Dendritic cell treated with granulocyte-macrophage colony-stimulating factor and Interleukin-4, amounts not matched to agents 40 ng/mL and 50 ng/mL, for 4 days (primary cell): ENCODE results near the gene RCL1.

Source experiments
- H3K27ac Mint-ChIP-seq: one replicate; pipeline ENCODE4 v1.8.0; 2022; ENCODE audit warnings: mild to moderate bottlenecking, mixed read lengths
- H3K27me3 Mint-ChIP-seq: one replicate; pipeline ENCODE4 v1.8.0; 2022; ENCODE audit warnings: mild to moderate bottlenecking, mixed read lengths
- H3K36me3 Mint-ChIP-seq: one replicate; pipeline ENCODE4 v1.8.0; 2022; ENCODE audit warnings: low read depth, mixed read lengths
- H3K4me1 Mint-ChIP-seq: one replicate; pipeline ENCODE4 v1.8.0; 2022; ENCODE audit warnings: low read depth, mixed read lengths
- H3K4me3 Mint-ChIP-seq: one replicate; pipeline ENCODE4 v1.8.0; 2022; ENCODE audit warnings: mild to moderate bottlenecking, moderate library complexity, mixed read lengths
- H3K9me3 Mint-ChIP-seq: one replicate; pipeline ENCODE4 v1.8.0; 2022; ENCODE audit warnings: mixed read lengths
- intact Hi-C: fragments of 100-400 bp; cut with micrococcal nuclease; formaldehyde crosslinking; loops from one replicate; pipeline ENCODE4 v1.15.0; 2022

RCL1 gene

GRCh38 chr9:4831119-4831518 lies 38.4 kb downstream of the RCL1 start:
- intact Hi-C loops: no loop called here
- H3K27ac Mint-ChIP-seq: no peak overlapping the region
- H3K9me3 Mint-ChIP-seq: no peaks in the 10 kb centered on the region

GRCh38 chr9:4831944-4832343 lies 39.2 kb downstream of the RCL1 start:
- Mint-ChIP-seq H3K27me3 (no peaks in the 10 kb centered on the region), H3K9me3 (no peaks in the 10 kb centered on the region), H3K4me3 (no peak overlapping the region), H3K27ac (no peak overlapping the region), H3K4me1 (peaks cover 8% of the 10 kb centered on the region), H3K36me3 (peaks cover 30% of the 10 kb centered on the region)
- intact Hi-C loops: no loop called here

More at GRCh38 chr9:4831119-4831518, 38.4 kb downstream of the RCL1 start:
- no peaks in the 10 kb centered on the region for H3K27me3 Mint-ChIP-seq
- no peak overlapping the region for H3K4me3 Mint-ChIP-seq
- H3K36me3 Mint-ChIP-seq: peaks cover 30% of the 10 kb centered on the region
- H3K4me1 Mint-ChIP-seq: peaks cover 8% of the 10 kb centered on the region

- no peak overlapping the region for H3K4me3 Mint-ChIP-seq
- peaks cover 8% of the 10 kb centered on the region for H3K4me1 Mint-ChIP-seq
- intact Hi-C loops: no loop called here
Observed at GRCh38 chr9:4832786-4833579, 40.2 kb downstream of the RCL1 start.

GRCh38 chr9:4833781-4834560 lies 41.2 kb downstream of the RCL1 start:
- intact Hi-C loops: no loop called here
- H3K9me3 Mint-ChIP-seq: no peaks in the 10 kb centered on the region
- peaks cover 8% of the 10 kb centered on the region for H3K4me1 Mint-ChIP-seq
- H3K27me3 Mint-ChIP-seq: no peaks in the 10 kb centered on the region
- no peak overlapping the region for H3K4me3 Mint-ChIP-seq
- H3K27ac Mint-ChIP-seq: no peak overlapping the region
- peaks cover 21% of the 10 kb centered on the region for H3K36me3 Mint-ChIP-seq

More at GRCh38 chr9:4832786-4833579, 40.2 kb downstream of the RCL1 start:
- H3K9me3 Mint-ChIP-seq: no peaks in the 10 kb centered on the region
- H3K36me3 Mint-ChIP-seq: peaks cover 21% of the 10 kb centered on the region
- H3K27me3 Mint-ChIP-seq: no peaks in the 10 kb centered on the region
- no peak overlapping the region for H3K27ac Mint-ChIP-seq

- H3K4me1 Mint-ChIP-seq: peaks cover 8% of the 10 kb centered on the region
- H3K9me3 Mint-ChIP-seq: no peaks in the 10 kb centered on the region
- H3K36me3 Mint-ChIP-seq: peaks cover 27% of the 10 kb centered on the region
- no peaks in the 10 kb centered on the region for H3K27me3 Mint-ChIP-seq
- no peak overlapping the region for H3K27ac Mint-ChIP-seq
- intact Hi-C loops: no loop called here
- H3K4me3 Mint-ChIP-seq: no peak overlapping the region
Observed at GRCh38 chr9:4836676-4837075, 43.9 kb downstream of the RCL1 start.

GRCh38 chr9:4837261-4838188 lies 44.8 kb downstream of the RCL1 start:
- peaks cover 8% of the 10 kb centered on the region for H3K4me1 Mint-ChIP-seq
- intact Hi-C loops: no loop called here
- no peak overlapping the region for H3K4me3 Mint-ChIP-seq
- H3K9me3 Mint-ChIP-seq: no peaks in the 10 kb centered on the region
- no peak overlapping the region for H3K27ac Mint-ChIP-seq
- H3K36me3 Mint-ChIP-seq: peaks cover 32% of the 10 kb centered on the region
- H3K27me3 Mint-ChIP-seq: no peaks in the 10 kb centered on the region

- Mint-ChIP-seq H3K36me3 (peaks cover 32% of the 10 kb centered on the region), H3K9me3 (no peaks in the 10 kb centered on the region), H3K4me1 (peaks cover 8% of the 10 kb centered on the region), H3K27me3 (no peaks in the 10 kb centered on the region), H3K4me3 (no peak overlapping the region), H3K27ac (no peak overlapping the region)
- intact Hi-C loops: no loop called here
Observed at GRCh38 chr9:4838189-4838546, 45.4 kb downstream of the RCL1 start.

GRCh38 chr9:4839470-4839912 lies 46.7 kb downstream of the RCL1 start:
- Mint-ChIP-seq H3K9me3 (no peaks in the 10 kb centered on the region), H3K4me1 (peaks cover 8% of the 10 kb centered on the region), H3K27ac (no peak overlapping the region), H3K27me3 (no peaks in the 10 kb centered on the region), H3K4me3 (no peak overlapping the region), H3K36me3 (peaks cover 33% of the 10 kb centered on the region)
- intact Hi-C loops: no loop called here

- intact Hi-C loops: no loop called here
- H3K36me3 Mint-ChIP-seq: peaks cover 33% of the 10 kb centered on the region
- H3K27me3 Mint-ChIP-seq: no peaks in the 10 kb centered on the region
- no peak overlapping the region for H3K4me3 Mint-ChIP-seq
- H3K4me1 Mint-ChIP-seq: peaks cover 4% of the 10 kb centered on the region
- H3K27ac Mint-ChIP-seq: no peak overlapping the region
- no peaks in the 10 kb centered on the region for H3K9me3 Mint-ChIP-seq
Observed at GRCh38 chr9:4840018-4840417, 47.3 kb downstream of the RCL1 start.

GRCh38 chr9:4842213-4842612 lies 49.5 kb downstream of the RCL1 start:
- intact Hi-C loops: no loop called here
- H3K36me3 Mint-ChIP-seq: peaks cover 27% of the 10 kb centered on the region
- H3K27ac Mint-ChIP-seq: no peak overlapping the region
- no peaks in the 10 kb centered on the region for H3K9me3 Mint-ChIP-seq
- no peak overlapping the region for H3K4me3 Mint-ChIP-seq
- no peaks in the 10 kb centered on the region for H3K27me3 Mint-ChIP-seq
- no peaks in the 10 kb centered on the region for H3K4me1 Mint-ChIP-seq

GRCh38 chr9:4842734-4843133 lies 50.0 kb downstream of the RCL1 start:
- intact Hi-C loops: no loop called here
- Mint-ChIP-seq H3K4me3 (no peak overlapping the region), H3K9me3 (no peaks in the 10 kb centered on the region), H3K4me1 (no peaks in the 10 kb centered on the region), H3K36me3 (peaks cover 27% of the 10 kb centered on the region), H3K27ac (no peak overlapping the region), H3K27me3 (no peaks in the 10 kb centered on the region)

- intact Hi-C loops: no loop called here
- Mint-ChIP-seq H3K27ac (peak overlapping the region; percentile 17), H3K27me3 (no peaks in the 10 kb centered on the region), H3K4me1 (no peaks in the 10 kb centered on the region), H3K9me3 (no peaks in the 10 kb centered on the region), H3K36me3 (peaks cover 27% of the 10 kb centered on the region), H3K4me3 (no peak overlapping the region)
Observed at GRCh38 chr9:4844056-4844838, 51.5 kb downstream of the RCL1 start.

- intact Hi-C loops: no loop called here
- Mint-ChIP-seq H3K27ac (no peak overlapping the region), H3K27me3 (no peaks in the 10 kb centered on the region), H3K9me3 (no peaks in the 10 kb centered on the region), H3K4me3 (no peak overlapping the region), H3K4me1 (no peaks in the 10 kb centered on the region), H3K36me3 (peaks cover 21% of the 10 kb centered on the region)
Observed at GRCh38 chr9:4849369-4849768, 56.6 kb downstream of the RCL1 start.
